Hepatocyte (in vitro differentiated cells): ENCODE measurements around the gene UBE2A. TPM values are rescaled to one million over a fixed set of nuclear protein-coding genes. Genes with fewer than 3 reads are reported as not detected.

Source experiments
- DNase-seq: peaks from one replicate; pipeline ENCODE4 v3.0.0-alpha.2; 2016; ENCODE audit warnings: low spot score
- H2AFZ ChIP-seq: fragments of 200-600 bp; sonication (generic); 2 replicates; pipeline ENCODE4 v1.6.0; 2016; ENCODE audit warnings: antibody characterized with exemption, mild to moderate bottlenecking
- H3K27ac ChIP-seq: fragments of 200-600 bp; sonication (generic); 2 replicates; pipeline ENCODE4 v1.5.1; 2016; ENCODE audit warnings: mild to moderate bottlenecking
- H3K27me3 ChIP-seq: fragments of 200-600 bp; sonication (generic); 2 replicates; pipeline ENCODE4 v1.6.1; 2016
- H3K36me3 ChIP-seq: fragments of 200-600 bp; sonication (generic); replicated peaks from 2 replicates; pipeline ENCODE4 v1.5.1; 2016; ENCODE audit warnings: low read depth; ENCODE audit not compliant: insufficient read depth
- H3K4me1 ChIP-seq: fragments of 200-600 bp; sonication (generic); 2 replicates; pipeline ENCODE4 v1.5.1; 2016; ENCODE audit warnings: mild to moderate bottlenecking, moderate library complexity; ENCODE audit not compliant: insufficient read depth
- H3K4me2 ChIP-seq: fragments of 200-600 bp; sonication (generic); 2 replicates; pipeline ENCODE4 v1.6.0; 2016
- H3K4me3 ChIP-seq: fragments of 200-600 bp; sonication (generic); 2 replicates; pipeline ENCODE4 v1.5.1; 2016; ENCODE audit warnings: mild to moderate bottlenecking
- H3K79me2 ChIP-seq: fragments of 200-600 bp; sonication (generic); 2 replicates; pipeline ENCODE4 v1.6.0; 2017; ENCODE audit warnings: mild to moderate bottlenecking
- H3K9me2 ChIP-seq: fragments of 200-600 bp; sonication (generic); replicated peaks from 2 replicates; pipeline ENCODE4 v1.6.0; 2017; ENCODE audit warnings: mild to moderate bottlenecking; ENCODE audit not compliant: insufficient read depth
- H3K9me3 ChIP-seq: fragments of 200-600 bp; sonication (generic); 2 replicates; pipeline ENCODE4 v1.5.1; 2016; ENCODE audit warnings: low read depth, mild to moderate bottlenecking
- H4K20me1 ChIP-seq: fragments of 200-600 bp; sonication (generic); 2 replicates; pipeline ENCODE4 v1.6.0; 2016; ENCODE audit warnings: mild to moderate bottlenecking; ENCODE audit not compliant: insufficient read depth, poor library complexity, severe bottlenecking
- EZH2 ChIP-seq: fragments of 200-600 bp; sonication (generic); IDR thresholded peaks from 2 replicates; pipeline ENCODE4 v1.6.1; 2016; ENCODE audit warnings: antibody characterized with exemption, mild to moderate bottlenecking, borderline replicate concordance
- EZH2phosphoT487 ChIP-seq: fragments of 200-600 bp; sonication (generic); IDR thresholded peaks from one replicate; pipeline ENCODE4 v1.6.1; 2018; ENCODE audit warnings: antibody characterized with exemption, mild to moderate bottlenecking, low read depth, moderate library complexity; ENCODE audit not compliant: unreplicated experiment, severe bottlenecking
- WGBS: methylation state at CpG from one replicate; pipeline ENCODE4 v1.1.6; 2016; ENCODE audit warnings: low lambda C conversion rate; ENCODE audit errors: missing lambda C conversion rate; 5-methylcytosine and 5-hydroxymethylcytosine counted together
- polyA plus RNA-seq: library from polyadenylated mRNA; unstranded; fragments of >200 nt; fragmentation: Nextera tagmentation; extraction: Ambion mirVana; gene quantifications from 2 replicates; pipeline ENCODE4 v1.2.1, GENCODE V29; 2016
- total RNA-seq: library from RNA; depleted of rRNA; stranded (reverse); fragments of >200 nt; gene quantifications from 2 replicates; pipeline ENCODE4 v1.2.3, GENCODE V29; 2014
- TF ChIP-seq, protein P1 (sequence below): fragments of 200-600 bp; sonication (generic); IDR thresholded peaks from 2 replicates; pipeline ENCODE4 v1.5.1; 2016; ENCODE audit warnings: antibody characterized with exemption, mild to moderate bottlenecking; ENCODE audit not compliant: poor library complexity

UBE2A gene
- total and polyA plus RNA-seq, 2 experiments from 2014 or later, result 54.5 to 72.6 TPM

DNA sequence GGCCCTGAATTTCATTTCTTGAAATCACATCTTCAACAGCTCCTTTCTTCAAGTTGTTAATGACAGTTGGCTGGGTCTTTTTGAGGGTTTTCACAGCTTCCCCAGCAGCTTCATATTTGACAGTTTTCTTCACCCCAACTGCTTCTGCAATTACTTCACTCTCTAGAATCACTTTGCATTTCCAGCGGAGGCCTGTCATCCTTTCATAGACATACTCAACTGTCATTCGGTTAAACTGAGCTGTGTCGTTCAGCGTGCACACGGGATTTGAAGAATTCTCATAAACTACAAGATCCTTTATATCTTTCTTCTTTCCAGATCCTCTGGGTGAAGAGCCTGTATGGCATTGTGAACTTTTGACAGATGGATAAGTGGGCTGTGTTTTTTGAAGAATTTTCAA lies 15.4 kb downstream of the UBE2A start:
- no peaks in the 10 kb centered on the region for H4K20me1 ChIP-seq
- no peak for DNase-seq
- TF ChIP-seq, protein P1, sequence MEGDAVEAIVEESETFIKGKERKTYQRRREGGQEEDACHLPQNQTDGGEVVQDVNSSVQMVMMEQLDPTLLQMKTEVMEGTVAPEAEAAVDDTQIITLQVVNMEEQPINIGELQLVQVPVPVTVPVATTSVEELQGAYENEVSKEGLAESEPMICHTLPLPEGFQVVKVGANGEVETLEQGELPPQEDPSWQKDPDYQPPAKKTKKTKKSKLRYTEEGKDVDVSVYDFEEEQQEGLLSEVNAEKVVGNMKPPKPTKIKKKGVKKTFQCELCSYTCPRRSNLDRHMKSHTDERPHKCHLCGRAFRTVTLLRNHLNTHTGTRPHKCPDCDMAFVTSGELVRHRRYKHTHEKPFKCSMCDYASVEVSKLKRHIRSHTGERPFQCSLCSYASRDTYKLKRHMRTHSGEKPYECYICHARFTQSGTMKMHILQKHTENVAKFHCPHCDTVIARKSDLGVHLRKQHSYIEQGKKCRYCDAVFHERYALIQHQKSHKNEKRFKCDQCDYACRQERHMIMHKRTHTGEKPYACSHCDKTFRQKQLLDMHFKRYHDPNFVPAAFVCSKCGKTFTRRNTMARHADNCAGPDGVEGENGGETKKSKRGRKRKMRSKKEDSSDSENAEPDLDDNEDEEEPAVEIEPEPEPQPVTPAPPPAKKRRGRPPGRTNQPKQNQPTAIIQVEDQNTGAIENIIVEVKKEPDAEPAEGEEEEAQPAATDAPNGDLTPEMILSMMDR, result no peak
- TF ChIP-seq EZH2phosphoT487 (no peak), EZH2 (no peak)
- 90% methylated on average over 5 of the region's 5 CpGs for WGBS
- no peaks in the 10 kb centered on the region for H3K36me3 ChIP-seq
- H3K4me2 ChIP-seq, result no peak overlapping the region
- H3K79me2 ChIP-seq, result no peaks in the 10 kb centered on the region
- H3K4me1 ChIP-seq, result no peaks in the 10 kb centered on the region
- H3K27ac ChIP-seq, result no peak overlapping the region
- H2AFZ ChIP-seq, result no peak overlapping the region
- H3K27me3 ChIP-seq, result no peaks in the 10 kb centered on the region
- no peak overlapping the region for H3K4me3 ChIP-seq
- no peaks in the 10 kb centered on the region for H3K9me2 ChIP-seq
- H3K9me3 ChIP-seq, result no peaks in the 10 kb centered on the region

DNA sequence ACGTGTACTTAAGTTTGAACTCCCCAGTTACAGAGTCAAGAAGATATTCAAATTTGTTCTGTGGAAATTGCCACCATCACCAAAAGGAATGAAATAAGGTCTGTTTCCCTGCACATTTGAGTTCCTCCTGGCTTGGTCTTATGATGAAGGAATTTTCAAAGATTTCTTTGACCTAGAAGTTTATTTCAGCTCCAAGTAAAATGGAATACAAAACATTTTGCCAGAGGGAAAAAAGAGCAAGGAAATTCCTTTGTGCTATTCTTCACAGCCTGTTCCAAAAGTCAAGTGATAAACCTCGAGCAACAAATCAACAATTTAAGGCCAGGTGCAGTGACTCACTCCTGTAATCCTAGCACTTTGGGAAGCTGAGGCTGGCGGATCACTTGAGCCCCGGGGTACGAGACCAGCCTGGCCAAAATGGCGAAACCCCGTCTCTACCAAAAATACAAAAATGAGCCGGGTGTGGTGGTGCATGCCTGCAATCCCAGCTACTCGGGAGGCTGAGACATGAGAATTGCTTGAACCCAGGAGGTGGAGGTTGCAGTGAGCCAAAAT lies 28.4 kb downstream of the UBE2A start:
- Histone ChIP-seq H2AFZ (no peak overlapping the region), H3K4me3 (no peak overlapping the region), H3K79me2 (peaks cover 51% of the 10 kb centered on the region), H3K9me2 (no peaks in the 10 kb centered on the region), H3K4me2 (no peak overlapping the region), H3K27ac (no peak overlapping the region), H4K20me1 (peaks cover 4% of the 10 kb centered on the region), H3K9me3 (no peaks in the 10 kb centered on the region), H3K36me3 (no peaks in the 10 kb centered on the region), H3K4me1 (no peaks in the 10 kb centered on the region), H3K27me3 (no peaks in the 10 kb centered on the region)
- no peak for DNase-seq
- 71% methylated on average over 9 of the region's 9 CpGs for WGBS
- TF ChIP-seq, protein P1, result no peak
- no peak for TF ChIP-seq EZH2phosphoT487
- no peak for TF ChIP-seq EZH2

GRCh38 chrX:119604766-119605463 lies 30.6 kb downstream of the UBE2A start:
- Histone ChIP-seq H2AFZ (no peak overlapping the region), H3K4me1 (no peaks in the 10 kb centered on the region), H3K9me3 (no peaks in the 10 kb centered on the region), H3K36me3 (no peaks in the 10 kb centered on the region), H3K9me2 (no peaks in the 10 kb centered on the region), H3K27ac (no peak overlapping the region), H3K4me3 (peak overlapping the region; percentile 46), H3K79me2 (peaks cover 44% of the 10 kb centered on the region), H4K20me1 (peaks cover 4% of the 10 kb centered on the region), H3K27me3 (no peaks in the 10 kb centered on the region), H3K4me2 (peak overlapping the region; percentile 83)
- WGBS, result 37% methylated on average over 17 of the region's 17 CpGs
- no peak for DNase-seq
- TF ChIP-seq EZH2, result no peak
- no peak for TF ChIP-seq EZH2phosphoT487
- TF ChIP-seq, protein P1, result no peak
